ENCODE data around the gene CYP26C1.

Gene CYP26C1

DNA sequence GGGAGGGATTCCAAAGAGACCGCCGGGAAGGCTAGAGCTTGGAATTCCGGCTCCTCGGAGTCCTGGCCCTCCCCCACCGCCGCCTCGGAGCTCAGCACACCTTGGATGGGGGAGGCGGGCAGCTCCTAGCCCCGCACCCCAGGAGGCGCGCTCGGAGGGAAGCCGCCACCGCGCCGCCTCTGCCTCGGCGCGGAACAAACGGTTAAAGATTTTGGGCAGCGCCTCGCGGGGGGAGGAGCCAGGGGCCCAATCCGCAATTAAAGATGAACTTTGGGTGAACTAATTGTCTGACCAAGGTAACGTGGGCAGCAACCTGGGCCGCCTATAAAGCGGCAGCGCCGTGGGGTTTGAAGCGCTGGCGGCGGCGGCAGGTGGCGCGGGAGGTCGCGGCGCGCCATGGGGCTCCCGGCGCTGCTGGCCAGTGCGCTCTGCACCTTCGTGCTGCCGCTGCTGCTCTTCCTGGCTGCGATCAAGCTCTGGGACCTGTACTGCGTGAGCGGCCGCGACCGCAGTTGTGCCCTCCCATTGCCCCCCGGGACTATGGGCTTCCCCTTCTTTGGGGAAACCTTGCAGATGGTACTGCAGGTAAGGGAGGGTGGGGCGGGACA, 13.0 kb downstream of the CYP26C1 start, which contains the start of gene CYP26A1:
Gene CYP26A1, plus strand, starts transcription at position 355 of the 608 bp plus-strand sequence. Its CDS starts 42 bp downstream, at position 397.
- Histone ChIP-seq H4K20me1 (ENCODE audit: insufficient read depth, low read length) (no peaks in the 10 kb centered on the region), H3K9me2 (ENCODE audit: low read depth, low read length) (no peaks in the 10 kb centered on the region), H3K79me2 (ENCODE audit: insufficient read depth, low read length) (no peaks in the 10 kb centered on the region), H2AFZ (ENCODE audit: low read length) (no peak within 1 kb of the TSS), H3K9ac (ENCODE audit: low read length) (no peak within 1 kb of the TSS), H3K27me3 (ENCODE audit: insufficient read depth, low read length) (no peaks in the 10 kb centered on the region), H3K9me3 (ENCODE audit: low read length) (no peaks in the 10 kb centered on the region), H3K4me3 (ENCODE audit: low read depth, low read length, poor library complexity, severe bottlenecking) (peak within 1 kb of the TSS; percentile 32), H3K36me3 (ENCODE audit: insufficient read depth, low read length) (no peaks in the 10 kb centered on the region), H3K27ac (ENCODE audit: low read depth, low read length, poor library complexity, severe bottlenecking) (no peak within 1 kb of the TSS), H3K4me2 (ENCODE audit: low read length) (peak within 1 kb of the TSS; percentile 35), H3K4me1 (ENCODE audit: insufficient read depth, low read length, severe bottlenecking) (no peaks in the 10 kb centered on the region), H3F3A (ENCODE audit: insufficient read depth, low read length) (no peaks in the 10 kb centered on the region)
- TF ChIP-seq EZH2 (IDR thresholded peaks at IDR 0.05; ENCODE audit: borderline replicate concordance, low read length), result no peak
- TF ChIP-seq, protein P1, sequence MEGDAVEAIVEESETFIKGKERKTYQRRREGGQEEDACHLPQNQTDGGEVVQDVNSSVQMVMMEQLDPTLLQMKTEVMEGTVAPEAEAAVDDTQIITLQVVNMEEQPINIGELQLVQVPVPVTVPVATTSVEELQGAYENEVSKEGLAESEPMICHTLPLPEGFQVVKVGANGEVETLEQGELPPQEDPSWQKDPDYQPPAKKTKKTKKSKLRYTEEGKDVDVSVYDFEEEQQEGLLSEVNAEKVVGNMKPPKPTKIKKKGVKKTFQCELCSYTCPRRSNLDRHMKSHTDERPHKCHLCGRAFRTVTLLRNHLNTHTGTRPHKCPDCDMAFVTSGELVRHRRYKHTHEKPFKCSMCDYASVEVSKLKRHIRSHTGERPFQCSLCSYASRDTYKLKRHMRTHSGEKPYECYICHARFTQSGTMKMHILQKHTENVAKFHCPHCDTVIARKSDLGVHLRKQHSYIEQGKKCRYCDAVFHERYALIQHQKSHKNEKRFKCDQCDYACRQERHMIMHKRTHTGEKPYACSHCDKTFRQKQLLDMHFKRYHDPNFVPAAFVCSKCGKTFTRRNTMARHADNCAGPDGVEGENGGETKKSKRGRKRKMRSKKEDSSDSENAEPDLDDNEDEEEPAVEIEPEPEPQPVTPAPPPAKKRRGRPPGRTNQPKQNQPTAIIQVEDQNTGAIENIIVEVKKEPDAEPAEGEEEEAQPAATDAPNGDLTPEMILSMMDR (IDR thresholded peaks at IDR 0.05; ENCODE audit: low read length), result no peak

DNA sequence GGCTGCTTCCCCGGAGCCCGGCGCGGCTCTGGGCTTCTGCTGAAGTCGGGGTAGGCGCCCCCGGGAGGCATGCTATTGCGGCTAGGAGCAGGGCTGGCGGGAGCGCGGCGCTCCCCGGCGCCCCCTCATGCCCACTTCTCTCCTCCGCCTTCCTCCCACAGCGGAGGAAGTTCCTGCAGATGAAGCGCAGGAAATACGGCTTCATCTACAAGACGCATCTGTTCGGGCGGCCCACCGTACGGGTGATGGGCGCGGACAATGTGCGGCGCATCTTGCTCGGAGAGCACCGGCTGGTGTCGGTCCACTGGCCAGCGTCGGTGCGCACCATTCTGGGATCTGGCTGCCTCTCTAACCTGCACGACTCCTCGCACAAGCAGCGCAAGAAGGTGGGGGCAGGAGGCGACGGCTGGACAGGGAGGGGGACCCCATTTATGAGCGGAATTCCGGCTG, 13.6 kb downstream of the CYP26C1 start:
- Histone ChIP-seq H3K9ac (ENCODE audit: low read length) (no peak overlapping the region), H3K36me3 (ENCODE audit: insufficient read depth, low read length) (no peaks in the 10 kb centered on the region), H3K4me2 (ENCODE audit: low read length) (no peak overlapping the region), H3K27me3 (ENCODE audit: insufficient read depth, low read length) (no peaks in the 10 kb centered on the region), H2AFZ (ENCODE audit: low read length) (no peak overlapping the region), H3K9me2 (ENCODE audit: low read depth, low read length) (no peaks in the 10 kb centered on the region), H3K4me3 (ENCODE audit: low read depth, low read length, poor library complexity, severe bottlenecking) (no peak overlapping the region), H4K20me1 (ENCODE audit: insufficient read depth, low read length) (no peaks in the 10 kb centered on the region), H3K79me2 (ENCODE audit: insufficient read depth, low read length) (no peaks in the 10 kb centered on the region), H3K4me1 (ENCODE audit: insufficient read depth, low read length, severe bottlenecking) (no peaks in the 10 kb centered on the region), H3K9me3 (ENCODE audit: low read length) (no peaks in the 10 kb centered on the region), H3K27ac (ENCODE audit: low read depth, low read length, poor library complexity, severe bottlenecking) (no peak overlapping the region), H3F3A (ENCODE audit: insufficient read depth, low read length) (no peaks in the 10 kb centered on the region)
- TF ChIP-seq, protein P1 (IDR thresholded peaks at IDR 0.05; ENCODE audit: low read length), result peak; percentile 7; the same call in 1 of the 2 replicates
- TF ChIP-seq EZH2 (IDR thresholded peaks at IDR 0.05; ENCODE audit: borderline replicate concordance, low read length), result no peak

DNA sequence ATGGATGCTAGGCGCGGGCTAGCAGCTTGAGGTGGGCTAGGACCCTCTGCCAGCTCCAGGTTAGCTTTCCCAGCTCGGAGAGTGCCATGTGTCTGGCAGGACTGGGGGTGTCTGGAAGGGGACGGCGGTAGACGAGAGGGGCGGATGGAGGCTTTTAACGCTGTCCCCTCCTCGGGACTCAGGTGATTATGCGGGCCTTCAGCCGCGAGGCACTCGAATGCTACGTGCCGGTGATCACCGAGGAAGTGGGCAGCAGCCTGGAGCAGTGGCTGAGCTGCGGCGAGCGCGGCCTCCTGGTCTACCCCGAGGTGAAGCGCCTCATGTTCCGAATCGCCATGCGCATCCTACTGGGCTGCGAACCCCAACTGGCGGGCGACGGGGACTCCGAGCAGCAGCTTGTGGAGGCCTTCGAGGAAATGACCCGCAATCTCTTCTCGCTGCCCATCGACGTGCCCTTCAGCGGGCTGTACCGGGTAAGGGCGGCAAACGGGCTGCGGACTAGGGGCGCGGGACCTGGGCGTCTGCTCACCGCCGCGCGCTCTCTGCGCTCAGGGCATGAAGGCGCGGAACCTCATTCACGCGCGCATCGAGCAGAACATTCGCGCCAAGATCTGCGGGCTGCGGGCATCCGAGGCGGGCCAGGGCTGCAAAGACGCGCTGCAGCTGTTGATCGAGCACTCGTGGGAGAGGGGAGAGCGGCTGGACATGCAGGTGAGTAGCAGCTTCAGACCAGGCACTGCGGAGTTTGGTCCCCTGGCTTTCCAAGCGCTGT, 14.2 kb downstream of the CYP26C1 start:
- no peak overlapping the region for H3K27ac ChIP-seq (ENCODE audit: low read depth, low read length, poor library complexity, severe bottlenecking)
- H3K27me3 ChIP-seq (ENCODE audit: insufficient read depth, low read length), result no peaks in the 10 kb centered on the region
- no peak overlapping the region for H2AFZ ChIP-seq (ENCODE audit: low read length)
- no peak overlapping the region for H3K4me3 ChIP-seq (ENCODE audit: low read depth, low read length, poor library complexity, severe bottlenecking)
- no peaks in the 10 kb centered on the region for H3K36me3 ChIP-seq (ENCODE audit: insufficient read depth, low read length)
- H3K9me3 ChIP-seq (ENCODE audit: low read length), result no peaks in the 10 kb centered on the region
- TF ChIP-seq EZH2 (IDR thresholded peaks at IDR 0.05; ENCODE audit: borderline replicate concordance, low read length), result no peak
- TF ChIP-seq, protein P1 (IDR thresholded peaks at IDR 0.05; ENCODE audit: low read length), result no peak
- no peaks in the 10 kb centered on the region for H3K79me2 ChIP-seq (ENCODE audit: insufficient read depth, low read length)
- no peaks in the 10 kb centered on the region for H3K9me2 ChIP-seq (ENCODE audit: low read depth, low read length)
- no peaks in the 10 kb centered on the region for H3K4me1 ChIP-seq (ENCODE audit: insufficient read depth, low read length, severe bottlenecking)
- H4K20me1 ChIP-seq (ENCODE audit: insufficient read depth, low read length), result no peaks in the 10 kb centered on the region
- H3F3A ChIP-seq (ENCODE audit: insufficient read depth, low read length), result no peaks in the 10 kb centered on the region
- no peak overlapping the region for H3K9ac ChIP-seq (ENCODE audit: low read length)
- no peak overlapping the region for H3K4me2 ChIP-seq (ENCODE audit: low read length)
